Mammary epithelial cell (primary cell): ENCODE results near the gene DUSP3.

Experiments used
- CTCF ChIP-seq, 2 donors: IDR thresholded peaks in 1 of 2; conservative IDR thresholded peaks in 1 of 2; 2 replicates each; pipeline ENCODE4 v1.5.1; 2011 to 2012; ENCODE audit warnings: inconsistent platforms in 2 of 2, low read length in 2 of 2, mild to moderate bottlenecking in 2 of 2, control low read depth in 1 of 2, low read depth in 1 of 2; ENCODE audit not compliant: insufficient read depth in 1 of 2; ENCODE audit errors: extremely low read depth in 1 of 2
- EZH2 ChIP-seq: IDR thresholded peaks from 2 replicates; pipeline ENCODE4 v1.6.1; 2012; ENCODE audit warnings: low read length, inconsistent platforms, borderline replicate concordance

DNA sequence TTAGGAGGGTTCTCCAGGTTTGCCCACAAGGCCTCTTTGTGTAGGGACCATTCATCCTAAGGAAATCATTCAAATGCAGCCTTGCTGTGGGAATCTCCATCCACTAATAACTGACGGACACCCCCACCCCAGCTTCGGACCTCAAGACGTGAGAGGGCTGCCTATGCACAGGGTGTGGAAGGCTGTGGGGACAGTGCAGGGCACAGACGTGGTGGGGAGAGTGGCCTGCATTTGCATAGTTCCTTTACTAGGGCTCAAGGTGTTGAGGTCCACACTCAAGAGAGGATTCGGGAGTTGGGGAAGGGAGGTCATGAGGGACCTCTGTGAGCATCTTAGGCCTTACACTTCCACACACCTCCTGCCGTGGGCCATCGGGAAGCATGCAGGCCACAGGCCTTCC lies 9.8 kb downstream of the DUSP3 start:
- TF ChIP-seq CTCF (conservative IDR thresholded peaks at IDR 0.05 in 1 of 2, IDR thresholded peaks at IDR 0.05 in 1 of 2; ENCODE audit: extremely low read depth in 1 of 2, insufficient read depth in 1 of 2, low read depth in 1 of 2, low read length in 2 of 2) (no peak), EZH2 (no peak)
